ENCODE results near the gene HMGB4. TPM values are rescaled to one million over a fixed set of nuclear protein-coding genes. Genes with fewer than 3 reads are reported as not detected.

The HMGB4 gene
- total and polyA plus RNA-seq, 8 donors: not detected

GRCh38 chr1:33860671-33861070 lies 3.2 kb upstream of the HMGB4 start:
- intact Hi-C loops (cut with DNase I): no loop called here
- no peak overlapping the region for H3K27ac ChIP-seq
- no peak for ATAC-seq
- TF ChIP-seq, protein P1, sequence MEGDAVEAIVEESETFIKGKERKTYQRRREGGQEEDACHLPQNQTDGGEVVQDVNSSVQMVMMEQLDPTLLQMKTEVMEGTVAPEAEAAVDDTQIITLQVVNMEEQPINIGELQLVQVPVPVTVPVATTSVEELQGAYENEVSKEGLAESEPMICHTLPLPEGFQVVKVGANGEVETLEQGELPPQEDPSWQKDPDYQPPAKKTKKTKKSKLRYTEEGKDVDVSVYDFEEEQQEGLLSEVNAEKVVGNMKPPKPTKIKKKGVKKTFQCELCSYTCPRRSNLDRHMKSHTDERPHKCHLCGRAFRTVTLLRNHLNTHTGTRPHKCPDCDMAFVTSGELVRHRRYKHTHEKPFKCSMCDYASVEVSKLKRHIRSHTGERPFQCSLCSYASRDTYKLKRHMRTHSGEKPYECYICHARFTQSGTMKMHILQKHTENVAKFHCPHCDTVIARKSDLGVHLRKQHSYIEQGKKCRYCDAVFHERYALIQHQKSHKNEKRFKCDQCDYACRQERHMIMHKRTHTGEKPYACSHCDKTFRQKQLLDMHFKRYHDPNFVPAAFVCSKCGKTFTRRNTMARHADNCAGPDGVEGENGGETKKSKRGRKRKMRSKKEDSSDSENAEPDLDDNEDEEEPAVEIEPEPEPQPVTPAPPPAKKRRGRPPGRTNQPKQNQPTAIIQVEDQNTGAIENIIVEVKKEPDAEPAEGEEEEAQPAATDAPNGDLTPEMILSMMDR (IDR thresholded peaks at IDR 0.05): no peak
- no peak for DNase-seq
- H3K9me3 ChIP-seq: no peaks in the 10 kb centered on the region
- no peaks in the 10 kb centered on the region for H3K36me3 ChIP-seq
- peaks cover 0 to 33% of the 10 kb centered on the region in 2 donors for H3K27me3 ChIP-seq
- no peaks in the 10 kb centered on the region for H3K4me1 ChIP-seq
- H3K4me3 ChIP-seq: no peak overlapping the region

DNA sequence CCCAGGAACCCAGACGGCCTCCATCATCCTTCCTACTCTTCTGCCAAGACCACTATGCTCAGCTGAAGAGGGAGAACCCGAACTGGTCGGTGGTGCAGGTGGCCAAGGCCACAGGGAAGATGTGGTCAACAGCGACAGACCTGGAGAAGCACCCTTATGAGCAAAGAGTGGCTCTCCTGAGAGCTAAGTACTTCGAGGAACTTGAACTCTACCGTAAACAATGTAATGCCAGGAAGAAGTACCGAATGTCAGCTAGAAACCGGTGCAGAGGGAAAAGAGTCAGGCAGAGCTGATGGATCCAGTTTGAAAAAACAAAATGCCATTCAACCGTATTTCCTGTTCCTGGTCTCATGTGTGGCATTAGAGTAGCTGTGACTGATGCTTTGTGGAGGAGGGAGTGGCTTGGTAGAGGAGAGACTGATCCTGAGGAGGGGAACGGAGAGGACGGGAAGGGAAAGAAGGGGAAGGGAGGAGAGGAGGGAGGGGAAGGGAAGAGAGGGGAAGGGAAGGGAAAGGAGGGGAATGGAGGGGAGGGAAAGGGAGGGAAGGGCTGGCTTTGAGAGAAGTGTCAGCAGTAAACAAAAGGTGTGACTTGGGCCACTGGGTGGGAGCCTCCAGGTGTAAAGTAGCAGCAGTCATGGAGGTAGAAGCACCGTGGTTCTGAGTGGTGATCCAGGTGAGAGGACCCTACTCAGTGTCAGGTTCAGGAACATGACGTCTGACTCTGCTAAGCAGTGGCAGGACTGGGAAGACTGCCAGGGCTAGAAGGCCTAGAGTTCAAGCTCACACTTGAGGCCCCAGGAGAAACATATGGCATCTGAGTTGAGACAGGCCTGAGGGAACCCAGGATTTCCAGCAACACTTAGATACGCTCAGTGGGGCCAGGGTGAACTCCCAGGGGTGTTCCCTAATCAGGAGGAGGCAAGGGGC lies 846 bp downstream of the HMGB4 start:
- Histone ChIP-seq H3K36me3 (no peaks in the 10 kb centered on the region), H3K27ac (no peak overlapping the region), H3K9me3 (no peaks in the 10 kb centered on the region), H3K4me3 (no peak overlapping the region), H3K4me1 (no peaks in the 10 kb centered on the region), H3K27me3 (peaks cover 0 to 24% of the 10 kb centered on the region in 2 donors)
- peak; percentile 82 for ATAC-seq
- TF ChIP-seq, protein P1 (IDR thresholded peaks at IDR 0.05): no peak
- DNase-seq: peak in 1 of 4 donors; percentile 36
- intact Hi-C loops (cut with DNase I): no loop called here

DNA sequence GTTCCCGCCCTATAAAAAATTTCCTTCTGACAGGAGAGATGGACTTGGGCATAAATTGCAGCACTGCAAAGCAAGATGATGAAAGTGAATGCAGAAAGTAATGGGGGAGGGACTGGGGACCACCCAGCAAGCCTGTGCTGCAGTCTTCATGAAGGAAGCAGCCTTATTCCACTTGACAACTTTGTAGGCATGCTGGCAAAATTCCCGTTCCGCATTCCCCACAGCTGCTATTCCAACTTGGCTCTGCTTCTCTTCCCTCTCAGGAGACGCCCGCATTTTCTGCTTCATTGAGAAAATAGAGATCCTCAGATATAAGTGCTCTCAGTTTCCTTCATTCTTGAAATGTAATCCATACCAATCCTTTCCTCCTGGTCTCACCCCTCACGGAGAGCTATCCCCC lies 2.4 kb downstream of the HMGB4 start:
- Histone ChIP-seq H3K4me3 (no peak overlapping the region), H3K27me3 (peaks cover 0 to 22% of the 10 kb centered on the region in 2 donors), H3K36me3 (no peaks in the 10 kb centered on the region), H3K27ac (no peak overlapping the region), H3K4me1 (no peaks in the 10 kb centered on the region), H3K9me3 (no peaks in the 10 kb centered on the region)
- TF ChIP-seq, protein P1 (IDR thresholded peaks at IDR 0.05): no peak
- DNase-seq: peak in 2 of 4 donors; percentile 28 to 41
- peak; percentile 23 for ATAC-seq
- intact Hi-C loops (cut with DNase I): no loop called here

- Histone ChIP-seq H3K9me3 (no peaks in the 10 kb centered on the region), H3K4me1 (no peaks in the 10 kb centered on the region), H3K36me3 (no peaks in the 10 kb centered on the region), H3K27ac (no peak overlapping the region), H3K4me3 (no peak overlapping the region), H3K27me3 (peaks cover 0 to 15% of the 10 kb centered on the region in 2 donors)
- DNase-seq (no peak), ATAC-seq (no peak)
- TF ChIP-seq, protein P1 (IDR thresholded peaks at IDR 0.05): no peak
- intact Hi-C loops (cut with DNase I): no loop called here
Observed at GRCh38 chr1:33867684-33868083, 3.8 kb downstream of the HMGB4 start.

GRCh38 chr1:33872275-33872674 lies 8.4 kb downstream of the HMGB4 start:
- Histone ChIP-seq H3K27ac (no peak overlapping the region), H3K4me1 (no peaks in the 10 kb centered on the region), H3K9me3 (no peaks in the 10 kb centered on the region), H3K4me3 (no peak overlapping the region), H3K27me3 (no peaks in the 10 kb centered on the region), H3K36me3 (no peaks in the 10 kb centered on the region)
- TF ChIP-seq, protein P1 (IDR thresholded peaks at IDR 0.05): no peak
- DNase-seq (no peak), ATAC-seq (no peak)
- intact Hi-C loops (cut with DNase I): no loop called here
